ENCODE data around the gene NELFE. TPM values are rescaled to one million over a fixed set of nuclear protein-coding genes. Genes with fewer than 3 reads are reported as not detected.

NELFE gene
- total and polyA plus RNA-seq, 2 of the 13 experiments (the other 11 are each of a cell fraction or from before 2014, with no cell fraction given): 51.3 to 69.8 TPM

DNA sequence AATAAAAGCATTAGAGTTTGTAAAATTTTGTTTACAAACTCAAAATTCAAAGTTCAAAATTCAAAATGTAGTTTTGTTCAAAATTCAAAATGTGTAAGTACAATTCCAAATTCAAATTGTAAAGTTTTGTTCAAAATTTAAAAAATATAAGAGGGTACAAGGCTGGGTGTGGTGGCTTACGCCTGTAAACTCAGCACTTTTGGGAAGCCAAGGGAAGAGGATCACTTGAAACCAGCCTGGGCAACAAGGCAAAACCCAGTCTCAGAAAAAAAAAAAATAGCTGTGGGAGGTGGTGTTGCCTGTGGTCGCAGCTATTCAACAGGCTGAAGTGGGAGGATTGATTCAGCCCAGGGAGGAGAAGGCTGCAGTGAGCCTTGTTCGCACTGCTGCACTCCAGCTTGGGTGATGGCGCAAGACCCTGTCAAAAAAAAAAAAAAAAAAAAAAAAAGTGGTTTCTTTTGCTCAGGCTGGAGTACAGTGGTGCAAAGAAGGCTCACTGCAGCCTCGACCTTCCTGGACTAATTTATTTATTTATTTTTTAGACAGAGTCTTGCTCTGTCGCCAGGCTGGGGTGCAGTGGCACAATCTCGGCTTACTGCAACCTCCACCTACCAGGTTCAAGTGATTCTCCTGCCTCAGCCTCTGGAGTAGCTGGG, 51.5 kb downstream of the NELFE start (continued):
- TF ChIP-seq STAG1 (CRISPR knock-in tag; IDR thresholded peaks at IDR 0.05) (peak; percentile 27; the same call in 1 of the 2 replicates), ZMYM4 (CRISPR knock-in tag; IDR thresholded peaks at IDR 0.05) (0 out of 2 replicates have a peak, but pooled peaks have one; percentile 16), LCORL (IDR thresholded peaks at IDR 0.05) (no peak), LCORL (CRISPR knock-in tag; IDR thresholded peaks at IDR 0.05) (peak; percentile 19; the same call in 1 of the 2 replicates), NCOR1 (IDR thresholded peaks at IDR 0.05; ENCODE audit: borderline replicate concordance, low read length) (peak; percentile 43; the same call in 1 of the 2 replicates), ZNF292 (CRISPR knock-in tag; IDR thresholded peaks at IDR 0.05; ENCODE audit: borderline replicate concordance, low read depth) (peak; percentile 45; the same call in 1 of the 2 replicates), ZNF317 (CRISPR knock-in tag; IDR thresholded peaks at IDR 0.05) (0 out of 2 replicates have a peak, but pooled peaks have one; percentile 17), GATAD2A (CRISPR knock-in tag; IDR thresholded peaks at IDR 0.05) (peak; percentile 54; the same call in 1 of the 2 replicates), ZNF263 (CRISPR knock-in tag; IDR thresholded peaks at IDR 0.05) (peak; percentile 80), ZNF766 (CRISPR knock-in tag; IDR thresholded peaks at IDR 0.05; ENCODE audit: borderline replicate concordance) (peak; percentile 69; the same call in 1 of the 2 replicates), TEAD3 (CRISPR knock-in tag; optimal IDR thresholded peaks at IDR 0.05; ENCODE audit: borderline replicate concordance) (peak; percentile 31), HOXA5 (CRISPR knock-in tag; IDR thresholded peaks at IDR 0.05) (0 out of 2 replicates have a peak, but pooled peaks have one; percentile 28), PTBP1 (IDR thresholded peaks at IDR 0.05; ENCODE audit: low read depth, low read length, poor library complexity, severe bottlenecking) (peak; percentile 86), NR2F6 (IDR thresholded peaks at IDR 0.05) (no peak), NR2F6 (CRISPR knock-in tag; IDR thresholded peaks at IDR 0.05) (peak; percentile 20; the same call in 1 of the 2 replicates), CBX2 (IDR thresholded peaks at IDR 0.05; ENCODE audit: low read depth, low read length) (no peak), CBX2 (CRISPR knock-in tag; IDR thresholded peaks at IDR 0.05; ENCODE audit: low read depth) (no peak), NR2C2 (CRISPR knock-in tag; IDR thresholded peaks at IDR 0.05; ENCODE audit: borderline replicate concordance) (peak; percentile 36; the same call in 1 of the 2 replicates), ZNF3 (CRISPR knock-in tag; IDR thresholded peaks at IDR 0.05) (no peak), ZSCAN30 (CRISPR knock-in tag; IDR thresholded peaks at IDR 0.05) (no peak), HNF4G (IDR thresholded peaks at IDR 0.05; ENCODE audit: borderline replicate concordance, low read depth, low read length) (peak; percentile 31; the same call in 1 of the 2 replicates), HNF4G (CRISPR knock-in tag; IDR thresholded peaks at IDR 0.05; ENCODE audit: borderline replicate concordance, low read depth) (no peak), KLF16 (CRISPR knock-in tag; IDR thresholded peaks at IDR 0.05) (0 out of 4 replicates have a peak, but pooled peaks of 1 of the 2 experiments have one; percentile 14), ZNF264 (CRISPR knock-in tag; IDR thresholded peaks at IDR 0.05) (peak; percentile 44; the same call in 1 of the 2 replicates), ZMAT3 (CRISPR knock-in tag; conservative IDR thresholded peaks at IDR 0.05) (no peak), SAP130 (CRISPR knock-in tag; IDR thresholded peaks at IDR 0.05; ENCODE audit: low read depth) (peak; percentile 40; the same call in 1 of the 2 replicates), CEBPG (CRISPR knock-in tag; IDR thresholded peaks at IDR 0.05) (peak; percentile 90), ZMYM3 (CRISPR knock-in tag; IDR thresholded peaks at IDR 0.05) (0 out of 2 replicates have a peak, but pooled peaks have one; percentile 37), ZBTB3 (CRISPR knock-in tag; IDR thresholded peaks at IDR 0.05; ENCODE audit: borderline replicate concordance, low read depth) (peak; percentile 74; the same call in 1 of the 2 replicates), SALL1 (CRISPR knock-in tag; IDR thresholded peaks at IDR 0.05) (peak; percentile 14; the same call in 1 of the 2 replicates)
- TF ChIP-seq, protein P1, sequence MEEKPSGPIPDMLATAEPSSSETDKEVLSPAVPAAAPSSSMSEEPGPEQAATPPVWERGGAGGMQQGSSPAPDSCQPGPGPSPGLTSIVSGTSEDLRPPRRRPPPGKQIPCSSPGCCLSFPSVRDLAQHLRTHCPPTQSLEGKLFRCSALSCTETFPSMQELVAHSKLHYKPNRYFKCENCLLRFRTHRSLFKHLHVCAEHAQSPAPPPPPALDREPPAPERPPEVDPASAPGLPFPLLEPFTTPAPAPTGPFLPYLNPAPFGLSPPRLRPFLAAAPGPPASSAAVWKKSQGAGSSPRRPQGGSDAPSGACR (CRISPR knock-in tag; IDR thresholded peaks at IDR 0.05): 0 out of 2 replicates have a peak, but pooled peaks have one; percentile 36
- TF ChIP-seq, protein P2, sequence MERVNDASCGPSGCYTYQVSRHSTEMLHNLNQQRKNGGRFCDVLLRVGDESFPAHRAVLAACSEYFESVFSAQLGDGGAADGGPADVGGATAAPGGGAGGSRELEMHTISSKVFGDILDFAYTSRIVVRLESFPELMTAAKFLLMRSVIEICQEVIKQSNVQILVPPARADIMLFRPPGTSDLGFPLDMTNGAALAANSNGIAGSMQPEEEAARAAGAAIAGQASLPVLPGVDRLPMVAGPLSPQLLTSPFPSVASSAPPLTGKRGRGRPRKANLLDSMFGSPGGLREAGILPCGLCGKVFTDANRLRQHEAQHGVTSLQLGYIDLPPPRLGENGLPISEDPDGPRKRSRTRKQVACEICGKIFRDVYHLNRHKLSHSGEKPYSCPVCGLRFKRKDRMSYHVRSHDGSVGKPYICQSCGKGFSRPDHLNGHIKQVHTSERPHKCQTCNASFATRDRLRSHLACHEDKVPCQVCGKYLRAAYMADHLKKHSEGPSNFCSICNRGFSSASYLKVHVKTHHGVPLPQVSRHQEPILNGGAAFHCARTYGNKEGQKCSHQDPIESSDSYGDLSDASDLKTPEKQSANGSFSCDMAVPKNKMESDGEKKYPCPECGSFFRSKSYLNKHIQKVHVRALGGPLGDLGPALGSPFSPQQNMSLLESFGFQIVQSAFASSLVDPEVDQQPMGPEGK (CRISPR knock-in tag; IDR thresholded peaks at IDR 0.05): 0 out of 2 replicates have a peak, but pooled peaks have one; percentile 40
